IgD-negative memory B cell (primary cell): ENCODE measurements around the gene SLC4A5. TPM values are rescaled to one million over a fixed set of nuclear protein-coding genes. Genes with fewer than 3 reads are reported as not detected.
"Not testable (repeated sequence)": the region's sequence is repeated elsewhere in the genome, so short reads cannot be mapped to it uniquely, and the experiment has no call there.

Experiments
- H3K27ac Mint-ChIP-seq, 3 donors: one replicate each; pipeline ENCODE4 v1.8.0; 2020 to 2022; ENCODE audit warnings: mild to moderate bottlenecking in 3 of 3, mixed read lengths in 3 of 3, moderate library complexity in 1 of 3
- H3K27me3 Mint-ChIP-seq: one replicate; pipeline ENCODE4 v1.8.0; 2021; ENCODE audit warnings: mixed read lengths
- H3K36me3 Mint-ChIP-seq: one replicate; pipeline ENCODE4 v1.8.0; 2020; ENCODE audit warnings: mild to moderate bottlenecking, mixed read lengths
- H3K4me1 Mint-ChIP-seq, 3 donors: one replicate each; pipeline ENCODE4 v1.8.0; 2020 to 2022; ENCODE audit warnings: mixed read lengths in 3 of 3, mild to moderate bottlenecking in 1 of 3
- H3K4me3 Mint-ChIP-seq, 4 donors: one replicate each; pipeline ENCODE4 v1.8.0; 2020 to 2022; ENCODE audit warnings: mild to moderate bottlenecking in 4 of 4, mixed read lengths in 4 of 4, moderate library complexity in 3 of 4
- H3K9me3 Mint-ChIP-seq, 3 donors: one replicate each; pipeline ENCODE4 v1.8.0; 2020 to 2021; ENCODE audit warnings: mixed read lengths in 3 of 3, mild to moderate bottlenecking in 1 of 3
- polyA plus RNA-seq: library from polyadenylated mRNA; unstranded; fragments of 300-500 nt; fragmentation: Illumina TruSeq; gene quantifications from one replicate; pipeline ENCODE4 v1.2.3, GENCODE V29; 2021

SLC4A5 gene
- polyA plus RNA-seq, 1 donor from 2014 or later: 1.2 TPM

DNA sequence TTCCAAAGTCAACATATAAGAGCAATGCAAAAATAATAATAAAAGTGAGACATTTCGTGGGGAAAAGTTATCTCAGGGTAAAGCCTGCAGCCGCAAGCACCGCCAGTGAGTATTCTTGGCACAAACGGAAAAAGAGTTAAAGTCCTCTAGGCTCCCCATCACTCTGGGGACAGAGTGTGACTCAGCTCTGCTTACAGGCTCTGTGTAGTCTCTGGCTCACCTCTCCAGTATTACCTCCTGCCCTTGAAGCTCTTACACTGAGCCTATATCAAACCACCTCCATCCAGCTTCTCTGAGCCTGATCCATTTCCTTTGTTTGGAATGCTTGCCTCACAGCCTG is 89.3 kb downstream of the SLC4A5 start:
- no peaks in the 10 kb centered on the region for H3K27me3 Mint-ChIP-seq
- peaks cover 5% of the 10 kb centered on the region for H3K36me3 Mint-ChIP-seq
- H3K9me3 Mint-ChIP-seq: no peaks in the 10 kb centered on the region
- peaks cover 0 to 7% (median 3%) of the 10 kb centered on the region in 3 donors for H3K4me1 Mint-ChIP-seq
- H3K27ac Mint-ChIP-seq: no peak overlapping the region
- no peak overlapping the region for H3K4me3 Mint-ChIP-seq

DNA sequence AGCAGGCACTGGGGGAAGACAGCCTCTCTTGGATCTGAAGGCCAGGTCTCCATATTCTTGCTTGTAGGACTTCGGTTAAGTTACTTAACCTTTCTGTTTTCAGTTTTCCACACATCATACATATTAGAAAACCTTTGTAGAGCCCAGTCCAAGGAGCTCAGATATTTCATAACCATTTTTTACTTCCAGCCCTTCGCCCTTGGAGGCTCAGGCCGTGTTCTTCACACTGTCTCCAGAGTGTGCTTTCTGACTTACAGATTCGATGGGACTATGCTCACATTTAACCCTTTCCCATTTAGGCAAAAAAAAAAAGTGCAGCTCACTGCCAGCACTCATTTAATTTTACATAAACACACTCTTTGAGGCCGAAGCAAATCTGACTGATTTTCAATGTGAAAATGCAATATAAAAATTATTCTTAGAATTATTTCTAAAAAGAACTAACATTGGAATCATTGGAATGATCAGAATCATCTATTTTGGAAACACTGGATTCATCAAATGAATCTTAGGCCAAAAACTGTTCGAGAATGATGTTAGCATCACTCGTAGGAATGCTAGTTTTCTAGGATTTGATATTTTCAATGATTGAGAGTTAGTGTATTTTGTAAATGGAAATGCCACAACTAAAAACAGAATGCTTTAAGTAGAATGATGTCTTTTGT is 89.8 kb downstream of the SLC4A5 start:
- H3K9me3 Mint-ChIP-seq: no peaks in the 10 kb centered on the region
- H3K36me3 Mint-ChIP-seq: peaks cover 6% of the 10 kb centered on the region
- H3K4me1 Mint-ChIP-seq: peaks cover 0 to 7% (median 3%) of the 10 kb centered on the region in 3 donors
- H3K27ac Mint-ChIP-seq: peak overlapping the region in 1 of 3 donors; percentile 39
- H3K4me3 Mint-ChIP-seq: no peak overlapping the region
- H3K27me3 Mint-ChIP-seq: no peaks in the 10 kb centered on the region

DNA sequence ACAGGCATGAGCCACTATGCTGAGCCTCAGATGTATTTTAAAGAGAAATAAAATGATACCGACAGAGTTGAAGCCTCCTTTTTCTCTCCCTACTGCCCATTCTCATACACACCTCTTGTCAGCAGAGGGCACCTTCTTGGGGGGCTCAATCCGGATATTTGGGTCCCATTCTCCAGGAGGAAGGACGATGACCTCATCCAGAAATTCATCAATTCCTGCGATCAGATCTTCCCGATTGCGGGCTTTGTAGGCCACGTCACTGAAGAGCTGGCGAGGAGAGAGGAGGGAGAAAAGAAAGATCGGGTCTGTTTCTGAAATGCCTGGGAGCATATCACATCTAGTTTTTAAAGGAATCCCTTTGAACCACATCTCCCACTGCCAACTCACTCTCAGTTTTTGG is 90.4 kb downstream of the SLC4A5 start:
- no peak overlapping the region for H3K4me3 Mint-ChIP-seq
- peaks cover 0 to 7% (median 3%) of the 10 kb centered on the region in 3 donors for H3K4me1 Mint-ChIP-seq
- peak overlapping the region in 1 of 3 donors; percentile 39 for H3K27ac Mint-ChIP-seq
- no peaks in the 10 kb centered on the region for H3K9me3 Mint-ChIP-seq
- no peaks in the 10 kb centered on the region for H3K27me3 Mint-ChIP-seq
- peaks cover 7% of the 10 kb centered on the region for H3K36me3 Mint-ChIP-seq

GRCh38 chr2:74252036-74252435 is 91.2 kb downstream of the SLC4A5 start:
- no peaks in the 10 kb centered on the region for H3K27me3 Mint-ChIP-seq
- peaks cover 0 to 7% (median 3%) of the 10 kb centered on the region in 3 donors for H3K4me1 Mint-ChIP-seq
- H3K27ac Mint-ChIP-seq: no peak overlapping the region
- peaks cover 7% of the 10 kb centered on the region for H3K36me3 Mint-ChIP-seq
- H3K4me3 Mint-ChIP-seq: no peak overlapping the region
- H3K9me3 Mint-ChIP-seq: no peaks in the 10 kb centered on the region

GRCh38 chr2:74250189-74250631 is 93.0 kb downstream of the SLC4A5 start:
- Mint-ChIP-seq H3K27me3 (no peaks in the 10 kb centered on the region), H3K4me1 (peaks cover 0 to 7% (median 3%) of the 10 kb centered on the region in 3 donors), H3K4me3 (peak overlapping the region in 1 of 4 donors; percentile 54), H3K36me3 (peaks cover 7% of the 10 kb centered on the region), H3K9me3 (no peaks in the 10 kb centered on the region), H3K27ac (no peak overlapping the region)

DNA sequence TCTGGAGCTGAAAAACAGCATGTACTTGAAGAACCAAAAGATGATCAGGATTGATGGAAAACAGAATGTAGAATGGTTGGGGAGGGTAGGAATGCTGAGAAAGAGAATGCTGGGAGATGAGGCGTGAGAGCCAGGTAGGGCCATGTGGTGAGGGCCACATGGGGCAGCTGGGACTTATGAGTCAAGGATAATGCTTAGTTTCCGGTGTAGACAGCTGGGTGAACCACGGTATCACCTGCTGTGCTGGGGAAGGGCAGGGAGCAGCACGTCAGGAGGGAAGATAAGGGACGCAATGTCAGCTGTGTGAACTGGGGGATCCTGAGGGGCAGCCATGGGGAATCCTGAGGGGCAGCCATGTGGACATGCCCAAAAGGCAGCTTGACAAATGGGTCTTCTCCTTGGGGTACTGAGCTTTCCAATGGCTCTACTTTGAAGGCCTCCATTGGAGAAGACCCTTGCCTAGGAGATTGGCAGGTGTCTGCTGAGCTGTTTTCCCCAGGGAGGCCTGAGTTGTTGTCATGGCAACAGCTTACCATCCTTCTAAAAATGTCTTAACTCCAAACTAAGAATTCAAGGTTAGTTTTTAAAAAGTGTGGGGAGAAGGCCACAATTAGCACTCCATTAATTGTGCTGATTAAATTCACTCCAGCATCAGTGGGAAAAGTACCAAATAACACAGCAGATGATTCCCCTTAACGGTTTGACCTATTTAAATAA is 93.7 kb downstream of the SLC4A5 start:
- Mint-ChIP-seq H3K27ac (peak overlapping the region in 1 of 3 donors; percentile 35), H3K27me3 (no peaks in the 10 kb centered on the region), H3K36me3 (peaks cover 6% of the 10 kb centered on the region), H3K4me1 (peaks cover 0 to 7% (median 3%) of the 10 kb centered on the region in 3 donors), H3K4me3 (no peak overlapping the region), H3K9me3 (no peaks in the 10 kb centered on the region)

DNA sequence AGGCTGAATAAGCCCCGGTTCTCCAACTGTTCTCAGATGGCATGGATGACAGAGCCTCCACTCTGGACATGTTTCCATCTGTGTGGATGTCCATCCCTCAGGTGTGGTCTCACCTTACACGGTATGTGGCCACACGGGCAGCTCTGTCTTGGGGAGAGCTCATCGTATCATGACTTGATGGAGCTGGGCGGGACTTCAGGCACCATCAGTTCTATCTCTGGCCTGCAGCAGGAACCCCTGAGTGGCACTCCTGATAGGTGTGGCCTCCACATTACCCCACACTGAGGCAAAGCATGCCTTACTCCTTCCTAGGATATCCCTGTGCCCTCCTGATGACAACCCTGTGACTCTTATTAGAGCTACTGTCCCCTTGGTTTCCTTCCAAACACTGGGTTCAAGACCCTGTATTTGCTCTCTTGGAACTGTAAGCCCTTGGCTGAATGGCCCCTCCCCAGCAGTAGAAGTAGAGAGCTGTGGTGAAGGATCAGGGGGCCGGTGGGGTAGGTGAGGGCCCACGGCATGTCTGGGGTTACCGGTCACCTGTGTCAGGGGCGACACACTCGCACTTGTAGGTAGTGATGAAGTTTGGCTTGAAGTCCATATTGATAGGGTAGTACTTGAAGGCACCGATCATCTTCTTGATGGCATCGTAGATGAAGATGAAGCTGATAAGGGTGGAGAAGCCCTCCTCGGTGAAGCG is 96.6 kb downstream of the SLC4A5 start:
- Mint-ChIP-seq H3K4me1 (peaks cover 0 to 7% (median 3%) of the 10 kb centered on the region in 3 donors), H3K4me3 (no peak overlapping the region), H3K36me3 (peaks cover 8% of the 10 kb centered on the region), H3K27me3 (no peaks in the 10 kb centered on the region), H3K27ac (no peak overlapping the region), H3K9me3 (no peaks in the 10 kb centered on the region)

DNA sequence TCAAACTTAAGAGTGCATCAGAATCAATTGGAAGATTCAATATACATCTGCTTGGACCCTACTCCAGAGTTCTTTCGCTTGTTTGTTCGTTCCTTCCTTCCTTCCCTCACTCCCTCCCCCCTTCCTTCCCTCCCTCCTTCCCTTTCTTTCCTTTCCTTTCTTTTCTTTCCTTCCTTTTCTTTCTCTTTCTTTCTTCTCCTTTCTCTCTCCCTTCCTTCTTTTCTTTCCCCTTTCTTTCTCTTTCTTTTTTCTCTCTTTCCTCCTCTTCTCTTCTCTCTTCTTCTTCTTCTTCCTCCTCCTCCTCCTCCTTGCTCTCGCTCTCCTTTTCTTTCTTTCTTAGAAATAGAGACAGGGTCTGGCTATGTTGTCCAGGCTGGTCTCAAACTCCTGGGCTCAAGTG is 98.9 kb downstream of the SLC4A5 start:
- H3K27ac Mint-ChIP-seq: no peak overlapping the region
- H3K36me3 Mint-ChIP-seq: peaks cover 8% of the 10 kb centered on the region
- H3K4me3 Mint-ChIP-seq: no peak overlapping the region
- H3K27me3 Mint-ChIP-seq: no peaks in the 10 kb centered on the region
- peaks cover 0 to 2% (median under 1%) of the 10 kb centered on the region in 3 donors for H3K4me1 Mint-ChIP-seq
- no peaks in the 10 kb centered on the region for H3K9me3 Mint-ChIP-seq

DNA sequence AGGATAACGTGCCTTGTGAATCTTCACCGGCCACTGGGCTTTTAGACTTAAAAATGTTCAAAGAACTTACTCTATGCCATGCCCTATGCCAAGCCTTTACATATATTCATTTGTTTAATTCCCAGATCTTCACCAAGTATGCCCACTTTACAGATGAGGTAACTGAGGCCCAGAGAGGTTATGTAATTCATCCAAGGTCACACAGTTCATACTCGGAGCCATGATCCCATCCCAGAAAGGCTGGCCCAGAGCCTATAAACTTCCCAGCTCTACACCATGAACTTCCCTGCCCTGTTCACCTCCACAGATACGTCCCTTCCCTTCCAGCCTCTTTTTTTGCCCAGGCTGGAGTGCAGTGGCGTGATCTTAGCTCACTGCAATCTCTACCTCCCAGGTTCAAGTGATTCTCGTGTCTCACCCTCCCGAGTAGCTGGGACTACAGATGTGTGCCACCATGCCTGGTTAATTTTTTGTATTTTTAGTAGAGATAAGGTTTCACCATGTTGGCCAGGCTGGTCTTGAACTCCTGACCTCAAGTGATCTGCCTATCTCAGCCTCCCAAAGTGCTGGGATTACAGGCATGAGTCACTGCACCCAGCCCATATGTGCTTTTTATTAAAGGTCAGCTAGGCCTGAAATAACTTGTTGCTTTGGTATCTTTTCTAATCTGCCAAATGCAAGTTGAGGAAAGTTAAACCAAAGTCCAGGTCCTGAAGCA is 100.7 kb downstream of the SLC4A5 start:
- Mint-ChIP-seq H3K4me1 (no peaks in the 10 kb centered on the region), H3K36me3 (peaks cover 3% of the 10 kb centered on the region), H3K27me3 (peaks cover 4% of the 10 kb centered on the region), H3K27ac (no peak overlapping the region), H3K4me3 (no peak overlapping the region), H3K9me3 (no peaks in the 10 kb centered on the region)

GRCh38 chr2:74239346-74239745 is 103.9 kb downstream of the SLC4A5 start:
- Mint-ChIP-seq H3K27me3 (peaks cover 5% of the 10 kb centered on the region), H3K27ac (no peak overlapping the region), H3K36me3 (peaks cover 11% of the 10 kb centered on the region), H3K4me3 (no peak overlapping the region), H3K4me1 (no peaks in the 10 kb centered on the region), H3K9me3 (no peaks in the 10 kb centered on the region)

DNA sequence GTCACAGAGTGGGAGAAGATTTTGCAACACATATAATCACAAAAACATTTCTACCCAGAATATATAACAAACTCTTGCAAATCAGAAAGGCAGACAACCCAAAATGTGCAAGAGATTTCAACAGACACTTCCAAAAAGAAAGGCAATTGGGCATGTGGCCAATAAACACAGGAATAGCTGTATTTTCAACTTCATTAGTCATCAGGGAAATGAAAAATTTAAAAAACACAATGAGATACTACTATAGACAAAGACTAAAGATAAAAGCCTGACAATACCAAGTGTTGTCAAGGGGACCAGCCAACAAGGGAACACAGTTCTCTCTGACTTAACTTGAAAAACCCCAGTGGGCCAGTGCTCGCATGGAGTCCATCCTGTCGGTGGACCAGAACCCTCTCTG is 104.3 kb downstream of the SLC4A5 start:
- Mint-ChIP-seq H3K4me1 (no peaks in the 10 kb centered on the region), H3K27ac (no peak overlapping the region), H3K36me3 (peaks cover 11% of the 10 kb centered on the region), H3K4me3 (no peak overlapping the region), H3K9me3 (no peaks in the 10 kb centered on the region), H3K27me3 (peaks cover 5% of the 10 kb centered on the region)

DNA sequence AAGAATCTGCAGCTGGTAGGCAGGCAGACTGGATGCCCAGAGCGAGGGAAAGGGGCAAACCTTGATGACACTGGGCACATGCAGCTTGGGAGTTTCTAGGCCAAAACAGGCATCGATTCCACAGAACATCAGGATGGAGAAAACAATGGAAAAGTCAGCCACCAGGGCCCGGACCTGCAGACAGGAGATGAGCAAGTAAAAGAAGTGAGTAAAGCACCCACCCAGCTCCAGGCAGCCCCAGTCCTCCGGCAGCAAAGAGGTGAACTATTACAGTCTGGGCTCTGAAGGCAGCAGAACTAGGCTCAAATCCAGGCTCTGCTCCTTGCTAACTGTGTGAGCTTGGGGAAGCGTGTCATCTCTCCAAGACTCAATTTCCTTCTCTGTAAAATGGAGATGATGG is 108.2 kb downstream of the SLC4A5 start:
- Mint-ChIP-seq H3K27me3 (peaks cover 5% of the 10 kb centered on the region), H3K4me1 (no peaks in the 10 kb centered on the region), H3K9me3 (no peaks in the 10 kb centered on the region), H3K27ac (no peak overlapping the region), H3K4me3 (no peak overlapping the region), H3K36me3 (peaks cover 8% of the 10 kb centered on the region)

GRCh38 chr2:74233648-74234047 is 109.6 kb downstream of the SLC4A5 start:
- Mint-ChIP-seq H3K27me3 (peaks cover 2% of the 10 kb centered on the region), H3K9me3 (no peaks in the 10 kb centered on the region), H3K27ac (no peak overlapping the region), H3K4me3 (peak overlapping the region in 1 of 4 donors; percentile 41), H3K4me1 (no peaks in the 10 kb centered on the region), H3K36me3 (peaks cover 11% of the 10 kb centered on the region)

DNA sequence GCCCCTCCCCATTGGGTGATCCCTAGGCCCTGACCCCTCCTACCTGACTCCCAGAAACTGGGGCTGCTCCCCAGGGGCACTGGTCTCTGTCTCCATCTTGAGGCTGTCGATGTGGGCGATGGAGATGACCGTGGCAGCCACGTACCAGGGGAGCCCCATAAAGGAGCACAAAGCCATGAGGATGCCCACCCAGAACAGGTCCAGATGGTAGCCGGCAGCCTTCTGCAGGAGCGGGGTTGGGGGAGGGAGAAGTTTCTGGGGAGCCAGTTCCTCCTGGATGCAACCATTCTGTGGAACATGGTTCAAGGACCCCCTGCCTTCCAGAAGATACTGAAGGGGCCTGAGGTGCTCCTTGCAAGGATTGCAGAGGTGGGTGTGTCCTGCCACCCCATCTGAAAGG is 110.8 kb downstream of the SLC4A5 start:
- H3K36me3 Mint-ChIP-seq: peaks cover 11% of the 10 kb centered on the region
- H3K4me1 Mint-ChIP-seq: no peaks in the 10 kb centered on the region
- H3K4me3 Mint-ChIP-seq: no peak overlapping the region
- no peaks in the 10 kb centered on the region for H3K9me3 Mint-ChIP-seq
- H3K27me3 Mint-ChIP-seq: peaks cover 2% of the 10 kb centered on the region
- H3K27ac Mint-ChIP-seq: no peak overlapping the region

- not testable (repeated sequence) for H3K9me3 Mint-ChIP-seq, H3K27me3 Mint-ChIP-seq, H3K4me1 Mint-ChIP-seq, H3K36me3 Mint-ChIP-seq, H3K27ac Mint-ChIP-seq, H3K4me3 Mint-ChIP-seq
These were observed 113.4 kb downstream of the SLC4A5 start for GRCh38 chr2:74229865-74230264.
